Activated CD8-positive, alpha-beta memory T cell treated with anti-CD3 and anti-CD28 coated beads for 1 hour (primary cell): ENCODE results near the gene MKNK1.
"Not testable (repeated sequence)": the region's sequence is repeated elsewhere in the genome, so short reads cannot be mapped to it uniquely, and the experiment has no call there.

Experiments
- DNase-seq, 2 donors: peaks; one replicate each; pipeline ENCODE4 v3.0.0-alpha.2; 2020; ENCODE audit warnings: low read depth in 1 of 2; ENCODE audit errors: extremely low read depth in 1 of 2

MKNK1 gene

DNA sequence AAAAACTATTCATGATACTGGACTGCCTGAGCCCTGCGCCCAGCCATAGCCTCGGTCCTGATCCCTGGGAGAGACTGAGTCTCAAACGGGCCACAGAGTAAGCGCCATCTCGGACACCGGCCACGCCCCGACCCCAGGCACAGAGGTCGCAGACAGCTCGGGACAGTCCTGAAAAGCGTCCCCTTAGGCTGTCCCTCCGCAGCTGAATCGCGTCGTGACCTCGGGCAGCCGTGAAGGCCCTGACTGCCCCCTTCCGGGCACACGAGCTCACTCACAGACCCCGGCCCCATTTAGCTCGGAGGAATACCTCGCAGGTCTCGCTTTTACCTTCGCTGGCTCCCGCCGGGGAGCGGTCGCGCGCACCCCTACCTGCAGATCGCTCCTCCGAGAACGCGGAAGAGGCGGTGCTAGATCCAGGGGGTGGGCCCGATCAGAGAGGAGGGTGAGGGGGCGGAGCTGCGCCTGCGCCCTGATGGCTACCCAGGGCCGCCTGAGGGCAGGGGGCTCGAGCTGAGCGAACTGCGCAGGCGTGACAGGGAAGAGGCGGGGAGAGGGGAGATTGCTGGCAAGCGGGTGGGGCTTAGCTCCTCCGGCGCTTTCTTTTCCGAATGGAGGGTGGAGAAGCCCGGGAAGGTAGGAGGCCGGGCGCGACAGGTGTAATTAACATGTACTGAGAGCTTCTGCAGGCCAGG, at the start of gene MKNK1:
Gene MKNK1, minus strand, starts transcription at position 411 of the 692 bp plus-strand sequence. CDS start 20,941 bp downstream, outside the sequence.
- DNase-seq, result peak; percentile 95 to 97

DNA sequence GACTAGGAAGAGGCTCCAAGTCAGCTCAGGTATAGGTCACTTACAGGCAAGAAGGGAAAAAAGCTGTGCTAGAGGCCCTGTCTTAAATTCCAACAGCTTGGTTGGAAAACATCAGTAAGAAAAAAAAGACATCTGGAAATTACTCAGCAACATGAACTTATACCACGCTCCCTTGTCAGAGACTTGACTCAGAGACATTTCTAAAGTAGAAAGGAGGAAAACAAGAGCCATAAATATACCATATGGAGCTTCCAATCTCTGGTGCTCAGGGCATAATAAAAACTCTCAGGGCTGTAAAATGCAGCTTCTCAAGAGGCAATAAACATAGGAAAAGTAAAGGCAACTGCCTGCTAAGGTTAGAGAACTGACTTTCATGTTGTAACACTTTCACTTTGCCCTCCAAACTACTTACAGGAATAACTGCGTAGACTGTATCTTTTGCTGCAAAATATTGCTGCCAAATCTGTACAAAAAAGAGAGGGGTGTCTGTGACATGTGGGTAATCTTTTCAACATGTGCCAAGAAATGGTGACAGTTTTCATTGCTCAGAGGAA, 49.4 kb upstream of the MKNK1 start:
- DNase-seq, result no peak

DNA sequence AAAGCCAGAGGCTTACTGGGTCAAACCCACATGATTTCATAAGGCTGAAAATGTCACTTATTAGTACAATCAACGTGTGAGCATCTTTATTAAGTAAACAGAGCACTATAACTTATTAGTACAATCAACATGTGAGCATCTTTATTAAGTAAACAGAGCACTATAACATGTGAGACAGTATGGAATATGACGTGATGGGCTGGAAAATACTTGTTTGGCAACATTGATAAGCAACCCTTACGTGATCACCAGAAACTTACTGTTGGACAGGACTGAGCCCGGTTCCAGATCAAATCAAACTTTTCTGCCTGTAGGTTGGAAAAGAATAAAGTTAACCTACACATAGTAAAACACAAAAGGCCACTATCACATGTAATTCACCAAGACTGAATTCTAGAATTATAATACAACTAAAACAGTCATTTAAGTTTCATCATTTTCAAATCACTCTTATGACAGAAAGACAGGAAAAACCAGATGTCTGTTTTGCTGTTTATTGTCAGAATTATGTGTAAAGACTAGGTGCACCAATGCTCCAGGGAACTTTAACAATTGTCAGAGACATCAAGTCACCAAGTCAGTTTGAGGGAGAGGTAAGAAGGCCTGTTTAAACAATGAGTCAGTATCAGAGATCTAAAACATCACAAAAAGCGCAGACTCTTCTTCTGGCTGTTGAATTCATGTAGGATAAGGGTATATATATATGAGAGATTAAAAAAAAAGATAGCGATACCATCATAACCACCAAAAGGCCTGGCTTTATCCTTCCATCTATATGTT, 48.4 kb upstream of the MKNK1 start:
- DNase-seq, result no peak

DNA sequence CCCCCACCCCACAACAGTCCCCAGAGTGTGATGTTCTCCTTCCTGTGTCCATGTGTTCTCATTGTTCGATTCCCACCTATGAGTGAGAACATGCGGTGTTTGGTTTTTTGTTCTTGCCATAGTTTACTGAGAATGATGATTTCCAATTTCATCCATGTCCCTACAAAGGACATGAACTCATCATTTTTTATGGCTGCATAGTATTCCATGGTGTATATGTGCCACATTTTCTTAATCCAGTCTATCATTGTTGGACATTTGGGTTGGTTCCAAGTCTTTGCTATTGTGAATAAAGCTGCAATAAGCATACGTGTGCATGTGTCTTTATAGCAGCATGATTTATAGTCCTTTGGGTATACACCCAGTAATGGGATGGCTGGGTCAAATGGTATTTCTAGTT, 47.1 kb upstream of the MKNK1 start:
- DNase-seq, result not testable (repeated sequence)

DNA sequence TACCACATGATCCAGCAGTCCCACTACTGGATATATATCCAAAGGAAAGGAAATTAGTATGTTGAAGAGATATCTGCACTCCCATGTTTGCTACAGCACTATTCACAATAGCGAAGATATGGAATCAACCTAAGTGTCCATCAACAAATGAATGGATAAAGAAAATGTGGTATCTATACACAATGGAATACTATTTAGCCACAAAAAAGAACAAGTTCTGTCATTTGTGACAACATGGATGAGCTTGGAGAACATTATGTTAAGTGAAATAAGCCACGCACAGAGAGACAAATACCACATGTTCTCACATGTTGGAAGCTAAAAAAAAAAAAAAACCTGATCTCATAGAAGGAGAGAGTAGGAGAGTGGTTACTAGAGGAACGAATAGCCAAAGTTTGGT, 46.4 kb upstream of the MKNK1 start:
- DNase-seq, result no peak

DNA sequence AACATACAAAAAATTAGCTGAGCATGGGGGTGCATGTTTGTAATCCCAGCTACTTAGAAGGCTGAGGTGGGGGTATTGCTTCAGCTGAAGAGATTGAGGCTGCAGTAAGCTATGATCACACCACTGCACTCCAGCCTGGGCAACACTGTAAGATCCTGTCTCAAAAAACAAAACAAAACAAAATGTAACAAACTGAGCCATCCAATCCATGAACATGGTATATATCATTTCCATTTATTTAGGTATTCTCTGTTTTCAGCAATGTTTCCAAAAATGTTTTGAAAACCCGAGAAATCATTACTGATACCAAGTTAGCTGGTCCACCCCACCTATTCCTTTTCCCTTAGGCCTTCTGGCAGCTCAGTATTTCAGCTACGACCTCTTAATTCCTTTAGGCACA, 45.7 kb upstream of the MKNK1 start:
- no peak for DNase-seq

DNA sequence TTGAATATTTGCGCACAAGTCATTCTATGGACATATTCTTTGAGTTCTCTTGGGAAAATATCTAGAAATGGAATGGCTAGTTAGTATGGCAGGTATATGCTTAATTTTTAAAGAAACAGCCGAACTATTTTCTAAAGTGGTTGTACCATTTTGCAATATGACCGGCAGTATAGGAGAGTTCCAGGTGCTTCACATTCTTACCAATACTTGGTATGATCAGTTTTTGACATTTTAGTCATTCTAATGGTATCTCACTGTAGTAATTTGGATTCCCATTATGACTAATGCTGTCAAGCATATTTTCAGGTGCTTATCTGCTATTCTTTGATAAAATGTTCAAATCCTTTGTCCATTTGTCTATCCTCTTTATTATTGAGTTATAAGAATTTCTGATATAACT, 43.5 kb upstream of the MKNK1 start:
- no peak for DNase-seq

DNA sequence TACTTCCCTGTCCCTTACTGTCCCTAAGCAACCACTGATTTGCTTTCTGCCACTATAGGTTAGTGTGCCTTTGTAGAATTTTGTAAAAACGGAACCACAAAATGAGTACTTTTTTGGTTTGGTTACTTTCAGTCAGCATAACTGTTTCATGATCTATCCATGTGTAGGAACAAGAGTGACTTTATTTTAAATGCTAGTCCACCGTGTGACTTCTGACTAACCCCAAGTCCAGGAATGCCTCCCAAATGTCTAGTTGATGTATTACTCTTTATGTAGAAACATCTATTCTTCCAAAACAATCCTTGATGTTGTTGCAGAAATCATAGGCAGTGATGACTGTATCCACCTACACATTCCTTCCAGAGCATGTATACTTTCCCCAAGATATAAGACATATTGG, 42.8 kb upstream of the MKNK1 start:
- DNase-seq, result no peak

DNA sequence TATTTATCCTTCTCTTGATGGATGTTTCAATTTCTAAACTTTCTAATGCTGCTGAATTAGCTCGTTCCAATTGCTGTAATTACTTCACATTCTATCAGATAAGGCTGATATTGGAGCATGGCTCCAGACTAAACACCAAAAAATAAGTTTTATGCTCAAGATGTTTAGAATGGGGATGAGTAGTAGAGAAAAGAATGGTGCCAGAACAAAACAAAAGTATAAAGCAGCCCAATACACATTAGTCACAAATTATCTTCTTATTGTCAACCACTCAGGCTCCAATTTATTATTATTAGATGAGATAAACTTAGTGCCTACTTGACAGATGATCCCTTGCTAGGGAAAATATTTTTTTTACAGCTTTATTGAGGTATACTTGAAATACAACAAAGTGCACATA, 42.3 kb upstream of the MKNK1 start:
- DNase-seq, result no peak

DNA sequence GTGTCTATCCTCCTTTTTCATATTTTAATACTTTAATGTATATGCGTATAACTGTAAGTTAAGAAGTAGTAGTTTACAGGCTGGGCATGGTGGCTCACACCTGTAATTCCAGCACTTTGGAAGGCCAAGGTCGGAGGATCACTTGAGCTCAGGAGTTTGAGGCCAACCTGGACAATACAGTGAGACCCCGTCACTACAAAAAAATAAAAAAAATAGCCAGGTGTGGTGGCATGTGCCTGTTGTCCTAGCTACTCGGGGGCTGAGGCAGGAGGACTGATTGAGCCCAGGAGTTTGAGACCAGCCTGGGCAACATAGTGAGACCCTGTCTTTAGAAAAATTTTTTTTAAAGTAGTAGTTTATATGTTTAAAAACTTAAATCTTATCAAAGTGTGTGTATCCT, 41.7 kb upstream of the MKNK1 start:
- no peak for DNase-seq

DNA sequence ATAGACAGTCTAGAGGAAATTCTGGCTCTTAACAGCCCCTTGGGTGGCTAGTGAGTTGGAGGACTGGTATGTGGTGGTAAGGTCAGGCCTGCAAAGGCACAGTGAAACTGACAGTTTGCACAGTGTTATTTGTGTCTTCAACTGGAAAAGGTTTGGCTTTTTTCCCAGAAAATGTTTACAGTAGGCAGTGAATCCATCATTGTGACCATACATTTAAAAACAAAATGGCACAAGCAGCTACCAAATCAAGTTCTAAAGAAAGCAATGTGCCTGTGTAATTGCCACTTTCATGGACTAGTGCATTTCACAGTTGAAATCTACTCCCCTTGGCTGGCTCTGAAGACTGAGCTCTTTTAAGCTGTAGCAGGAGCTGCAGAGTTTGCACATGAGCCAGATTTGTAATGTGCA, 39.3 kb upstream of the MKNK1 start:
- no peak for DNase-seq

DNA sequence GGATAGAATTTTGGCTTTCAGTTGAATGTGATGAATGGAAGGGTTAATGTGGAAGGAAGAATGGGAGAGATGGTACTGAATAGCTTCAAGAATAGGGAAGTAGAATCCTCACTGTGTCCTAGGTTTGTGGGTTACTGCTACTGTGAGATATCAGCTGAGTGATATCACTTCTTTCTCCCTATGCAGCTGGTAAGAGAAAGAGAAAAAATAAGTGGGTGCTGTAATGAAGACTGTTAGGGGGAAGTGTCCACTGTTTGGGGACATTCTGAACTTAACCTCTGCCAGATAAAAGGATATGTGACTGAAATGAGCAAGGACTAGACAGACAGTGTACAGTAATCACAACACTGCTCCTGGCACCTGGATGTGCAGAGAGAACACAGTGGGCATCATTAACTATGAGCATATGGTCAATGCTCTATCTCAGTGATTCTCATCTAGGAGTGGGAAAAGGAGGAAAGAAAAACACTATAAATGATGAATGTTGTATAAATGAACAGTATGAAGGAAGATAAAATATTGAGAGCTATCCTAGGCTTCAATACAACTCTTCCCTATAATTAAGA, 38.1 kb upstream of the MKNK1 start:
- no peak for DNase-seq

DNA sequence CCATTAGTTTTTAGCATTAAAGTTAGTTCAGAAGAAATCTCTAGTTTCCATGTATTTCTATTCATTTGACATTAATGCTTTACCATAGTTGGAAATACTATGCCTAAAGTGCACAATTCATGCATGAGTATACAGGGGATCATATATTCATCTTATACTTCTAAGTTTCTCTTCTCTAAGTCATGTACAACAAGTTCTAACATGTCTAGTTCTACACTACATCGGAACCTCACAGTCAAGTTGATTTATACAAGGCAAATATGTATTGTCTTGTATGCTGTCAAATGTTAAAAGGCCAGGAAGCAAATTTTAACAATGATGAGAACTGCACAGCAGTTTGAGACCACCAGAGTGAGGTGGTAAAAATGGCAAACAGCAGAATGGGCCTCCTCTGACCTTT, 35.5 kb upstream of the MKNK1 start:
- no peak for DNase-seq

DNA sequence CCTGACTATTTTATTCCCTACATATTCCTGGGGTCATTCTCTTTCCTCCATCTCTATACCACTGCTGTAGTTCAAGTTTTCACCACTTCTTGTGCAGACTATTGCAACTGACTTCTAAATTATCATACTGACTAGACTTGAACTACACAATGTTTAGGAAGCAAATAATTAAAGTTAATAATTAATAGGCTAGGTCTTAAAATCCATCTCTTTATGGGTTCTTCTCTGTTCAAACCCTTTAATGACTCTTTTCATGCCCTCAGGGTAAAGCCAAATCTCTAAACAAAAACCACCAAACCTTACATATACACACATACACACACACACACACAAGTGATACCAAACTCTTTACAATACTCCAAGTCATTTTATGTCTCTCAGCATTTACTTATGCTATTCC, 34.9 kb upstream of the MKNK1 start:
- DNase-seq, result no peak

DNA sequence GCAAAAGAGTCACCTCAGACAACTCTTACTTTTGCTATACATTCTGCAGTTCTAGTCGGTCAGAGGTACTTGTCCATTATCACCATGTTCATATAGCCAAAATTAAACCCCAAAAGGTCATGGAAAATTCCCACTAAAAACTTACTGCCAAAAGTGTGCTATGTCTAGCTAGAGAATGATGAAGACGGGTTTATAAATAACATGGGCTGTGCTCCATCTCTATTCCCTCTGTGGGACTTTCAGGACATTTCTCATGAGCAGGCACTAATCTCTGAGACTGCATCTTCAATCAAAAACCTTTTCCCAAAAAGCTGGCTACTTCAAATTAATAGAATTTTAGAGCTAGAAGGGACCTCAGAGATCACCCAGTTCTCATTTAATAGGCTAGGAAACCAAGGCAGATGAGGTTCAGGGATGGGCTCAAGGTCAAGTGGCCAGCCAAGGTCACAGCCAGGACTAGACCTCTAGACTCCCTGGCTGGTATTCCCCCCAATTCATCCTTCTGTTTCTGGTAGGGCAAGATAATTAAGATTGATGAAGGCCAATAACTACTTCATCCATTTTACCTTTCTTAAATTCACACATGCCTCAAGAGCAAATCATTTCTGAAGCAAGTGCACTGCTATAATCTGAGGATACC, 33.5 kb upstream of the MKNK1 start:
- DNase-seq, result no peak

DNA sequence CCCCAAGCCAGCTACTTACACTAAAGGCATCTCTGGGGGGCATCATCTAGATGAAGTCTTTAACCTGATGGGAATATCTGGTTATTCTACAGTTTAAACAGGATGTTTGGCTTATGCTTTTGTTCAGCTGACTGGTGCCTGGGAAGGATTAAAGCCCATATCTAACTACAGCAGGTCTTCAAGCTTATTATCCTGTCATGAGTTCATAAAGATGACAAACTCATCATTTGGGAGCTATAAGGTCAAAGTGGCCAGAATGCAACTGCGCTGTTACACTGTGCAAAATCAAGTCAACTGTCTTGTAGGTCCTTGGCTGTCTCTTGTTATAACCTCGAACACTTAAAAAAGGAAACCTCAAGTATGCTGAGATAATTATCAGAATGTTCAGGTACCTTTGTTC, 31.1 kb upstream of the MKNK1 start:
- DNase-seq, result no peak

DNA sequence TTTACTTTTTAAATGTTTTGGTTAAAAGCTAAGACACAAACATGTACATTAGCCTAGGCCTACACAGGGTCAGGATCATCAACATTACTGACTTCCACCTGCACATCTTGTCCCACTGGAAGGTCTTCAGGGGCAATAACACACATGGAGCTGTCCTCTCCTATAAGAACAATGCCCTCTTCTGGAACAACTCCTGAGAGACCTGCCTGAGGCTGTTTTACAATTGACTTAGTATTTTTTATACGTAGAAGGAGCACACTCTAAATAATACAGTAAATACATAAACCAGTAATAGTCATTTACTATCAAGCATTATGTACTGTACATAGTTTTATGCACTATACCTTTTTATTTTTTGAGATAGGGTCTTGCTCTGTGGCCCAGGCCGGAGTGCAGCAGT, 26.7 kb upstream of the MKNK1 start:
- no peak for DNase-seq

DNA sequence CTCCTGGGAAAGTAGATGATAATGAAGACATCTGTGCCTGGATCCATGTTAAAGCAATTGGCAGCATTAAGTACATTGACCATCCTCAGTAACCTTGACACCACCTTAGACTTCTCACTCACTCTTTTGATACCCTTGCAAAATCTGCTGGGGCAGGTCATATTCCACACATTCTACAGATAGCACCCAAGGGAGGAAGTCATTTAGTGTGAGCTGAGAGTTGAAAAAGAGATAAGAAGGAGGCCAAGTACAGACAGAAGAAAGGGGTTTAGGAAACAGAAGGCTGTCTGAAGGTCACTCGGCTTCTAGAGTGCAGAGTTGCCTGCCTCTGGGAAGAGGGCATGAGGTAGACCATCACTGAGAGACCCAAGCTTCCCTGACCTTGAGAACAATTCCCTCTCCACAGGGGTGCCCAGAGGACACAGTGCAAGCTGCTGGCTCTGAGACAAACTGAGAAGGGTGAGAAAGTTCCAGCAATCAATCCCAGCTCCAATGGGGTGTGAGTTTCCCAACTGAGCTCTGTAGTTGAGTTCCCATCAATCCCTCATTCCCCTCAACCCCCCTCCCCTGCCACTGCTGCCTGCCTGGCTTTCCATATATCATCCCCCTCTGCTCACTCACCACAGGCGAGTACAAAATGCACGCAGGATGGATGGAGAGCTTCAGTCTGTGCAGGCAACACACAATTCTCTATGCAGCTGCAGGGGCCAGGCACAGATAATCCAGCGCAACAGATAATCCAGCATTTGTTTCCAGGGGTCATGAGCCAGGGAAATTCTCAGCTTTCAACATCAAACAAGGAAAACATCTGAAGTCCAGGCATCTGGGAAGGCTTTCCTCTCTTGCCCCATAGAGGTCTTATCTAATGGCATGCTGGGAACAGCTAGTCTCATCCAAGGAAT, 19.9 kb upstream of the MKNK1 start:
- DNase-seq, result no peak

DNA sequence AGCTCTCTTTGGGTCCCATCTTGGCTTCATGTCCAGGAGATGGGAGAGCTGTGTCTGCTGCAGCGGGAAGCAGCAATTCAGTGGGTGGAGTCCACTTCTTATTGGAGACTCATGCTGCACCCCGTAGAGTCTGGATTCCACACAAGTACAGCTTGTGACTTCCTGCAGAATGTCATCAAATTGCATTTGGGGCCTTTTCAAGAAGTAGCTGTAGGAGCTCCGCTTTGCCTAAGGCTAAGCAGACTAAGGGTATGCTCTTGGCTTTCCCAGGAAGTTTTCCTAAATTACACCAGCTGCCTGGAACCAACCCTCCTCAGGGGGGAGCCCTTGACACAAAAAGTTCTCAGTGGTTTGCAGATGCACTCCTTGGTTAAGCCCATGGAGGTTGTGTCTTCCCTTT, 18.3 kb upstream of the MKNK1 start:
- no peak for DNase-seq

DNA sequence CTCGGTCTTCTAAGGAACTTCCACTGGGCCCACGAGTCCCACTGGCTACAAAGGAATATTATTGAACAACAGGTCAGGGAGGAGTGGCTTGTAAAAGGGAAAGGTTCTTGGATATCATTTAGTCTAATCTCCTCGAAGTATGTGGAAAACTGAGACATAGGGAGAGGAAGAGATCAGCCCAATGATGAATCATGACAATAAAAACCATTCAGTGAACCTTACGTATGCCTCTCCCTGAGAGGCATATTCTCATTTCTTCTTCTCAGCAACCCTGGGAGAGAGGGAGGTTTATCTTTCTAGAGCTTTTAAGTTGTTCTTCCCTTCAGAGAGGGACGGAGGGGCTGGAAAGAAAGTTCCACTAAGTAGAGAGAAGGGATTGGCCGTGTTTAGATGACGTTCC, 17.9 kb upstream of the MKNK1 start:
- no peak for DNase-seq
